ENCODE measurements around the gene OSBP2. TPM values are rescaled to one million over a fixed set of nuclear protein-coding genes. Genes with fewer than 3 reads are reported as not detected.
A peak's percentile ranks its signal among the peaks of the same experiment; 100 is the strongest.

The OSBP2 gene
- total RNA-seq, 2 donors from 2014 or later: 4.0 to 16.8 TPM

GRCh38 chr22:30847583-30847982 lies 152.9 kb downstream of the OSBP2 start:
- no peak for DNase-seq (ENCODE audit: low spot score)
- Histone ChIP-seq H3K4me1 (no peaks in the 10 kb centered on the region), H3K27ac (no peak overlapping the region), H3K27me3 (no peaks in the 10 kb centered on the region), H3K4me3 (no peak overlapping the region), H3K36me3 (no peaks in the 10 kb centered on the region), H3K9me3 (no peaks in the 10 kb centered on the region)
- no peak for TF ChIP-seq CTCF (IDR thresholded peaks at IDR 0.05)

GRCh38 chr22:30855266-30855665 lies 160.6 kb downstream of the OSBP2 start:
- no peaks in the 10 kb centered on the region for H3K4me1 ChIP-seq
- no peak for DNase-seq (ENCODE audit: low spot score)
- no peak for TF ChIP-seq CTCF (IDR thresholded peaks at IDR 0.05)

GRCh38 chr22:30855677-30856518 lies 161.2 kb downstream of the OSBP2 start:
- Histone ChIP-seq H3K9me3 (no peaks in the 10 kb centered on the region), H3K36me3 (no peaks in the 10 kb centered on the region), H3K27ac (no peak overlapping the region), H3K4me3 (no peak overlapping the region), H3K4me1 (no peaks in the 10 kb centered on the region), H3K27me3 (no peaks in the 10 kb centered on the region)
- no peak for TF ChIP-seq CTCF (IDR thresholded peaks at IDR 0.05)
- no peak for DNase-seq (ENCODE audit: low spot score)

More at GRCh38 chr22:30855266-30855665, 160.6 kb downstream of the OSBP2 start:
- Histone ChIP-seq H3K36me3 (no peaks in the 10 kb centered on the region), H3K9me3 (no peaks in the 10 kb centered on the region), H3K27ac (no peak overlapping the region), H3K4me3 (no peak overlapping the region), H3K27me3 (no peaks in the 10 kb centered on the region)

- Histone ChIP-seq H3K9me3 (no peaks in the 10 kb centered on the region), H3K4me1 (no peaks in the 10 kb centered on the region), H3K27ac (no peak overlapping the region), H3K36me3 (no peaks in the 10 kb centered on the region), H3K27me3 (no peaks in the 10 kb centered on the region), H3K4me3 (no peak overlapping the region)
- peak; percentile 30 for DNase-seq (ENCODE audit: low spot score)
- TF ChIP-seq CTCF (IDR thresholded peaks at IDR 0.05): no peak
These were observed 162.2 kb downstream of the OSBP2 start for GRCh38 chr22:30856741-30857502.

GRCh38 chr22:30857791-30858190 lies 163.1 kb downstream of the OSBP2 start:
- Histone ChIP-seq H3K27me3 (no peaks in the 10 kb centered on the region), H3K27ac (no peak overlapping the region), H3K36me3 (no peaks in the 10 kb centered on the region), H3K4me3 (no peak overlapping the region), H3K4me1 (no peaks in the 10 kb centered on the region), H3K9me3 (no peaks in the 10 kb centered on the region)
- peak; percentile 40 for DNase-seq (ENCODE audit: low spot score)
- TF ChIP-seq CTCF (IDR thresholded peaks at IDR 0.05): no peak

Data from right atrium auricular region (tissue), 2 donors.